Effector memory CD8-positive, alpha-beta T cell (primary cell): ENCODE results near the gene CIB1.
"Not testable (repeated sequence)": the region's sequence is repeated elsewhere in the genome, so short reads cannot be mapped to it uniquely, and the experiment has no call there.

Experiments used
- ATAC-seq: fragments of 150-1000 bp; cut with Tn5 transposase; replicated peaks from 2 replicates; pipeline ENCODE4 v1.10.0; 2021; ENCODE audit warnings: mild to moderate bottlenecking, moderate library complexity
- DNase-seq, 3 experiments: peaks; one replicate each; pipeline ENCODE4 v3.0.0; 2021
- H3K27ac Mint-ChIP-seq, 2 donors: one replicate each; pipeline ENCODE4 v1.8.0; 2022; ENCODE audit warnings: mild to moderate bottlenecking in 2 of 2, mixed read lengths in 2 of 2, moderate library complexity in 2 of 2
- H3K27me3 Mint-ChIP-seq, 2 donors: one replicate each; pipeline ENCODE4 v1.8.0; 2022; ENCODE audit warnings: mixed read lengths in 2 of 2
- H3K36me3 Mint-ChIP-seq: one replicate; pipeline ENCODE4 v1.8.0; 2022; ENCODE audit warnings: mild to moderate bottlenecking, moderate library complexity, mixed read lengths; ENCODE audit not compliant: insufficient read depth
- H3K4me1 Mint-ChIP-seq, 2 donors: one replicate each; pipeline ENCODE4 v1.8.0; 2022; ENCODE audit warnings: low read depth in 2 of 2, mixed read lengths in 2 of 2
- H3K4me3 Mint-ChIP-seq, 2 donors: one replicate each; pipeline ENCODE4 v1.8.0; 2022; ENCODE audit warnings: mild to moderate bottlenecking in 2 of 2, mixed read lengths in 2 of 2, moderate library complexity in 2 of 2
- H3K9me3 Mint-ChIP-seq, 2 donors: one replicate each; pipeline ENCODE4 v1.8.0; 2022; ENCODE audit warnings: mixed read lengths in 2 of 2
- total RNA-seq, 9 experiments: gene quantifications; one replicate each; lab custom pipeline; 2026; lab: John Stamatoyannopoulos, UW

The CIB1 gene
- total RNA-seq, result 79.9 to 341 (median 98.3) reads per million in 9 experiments

DNA sequence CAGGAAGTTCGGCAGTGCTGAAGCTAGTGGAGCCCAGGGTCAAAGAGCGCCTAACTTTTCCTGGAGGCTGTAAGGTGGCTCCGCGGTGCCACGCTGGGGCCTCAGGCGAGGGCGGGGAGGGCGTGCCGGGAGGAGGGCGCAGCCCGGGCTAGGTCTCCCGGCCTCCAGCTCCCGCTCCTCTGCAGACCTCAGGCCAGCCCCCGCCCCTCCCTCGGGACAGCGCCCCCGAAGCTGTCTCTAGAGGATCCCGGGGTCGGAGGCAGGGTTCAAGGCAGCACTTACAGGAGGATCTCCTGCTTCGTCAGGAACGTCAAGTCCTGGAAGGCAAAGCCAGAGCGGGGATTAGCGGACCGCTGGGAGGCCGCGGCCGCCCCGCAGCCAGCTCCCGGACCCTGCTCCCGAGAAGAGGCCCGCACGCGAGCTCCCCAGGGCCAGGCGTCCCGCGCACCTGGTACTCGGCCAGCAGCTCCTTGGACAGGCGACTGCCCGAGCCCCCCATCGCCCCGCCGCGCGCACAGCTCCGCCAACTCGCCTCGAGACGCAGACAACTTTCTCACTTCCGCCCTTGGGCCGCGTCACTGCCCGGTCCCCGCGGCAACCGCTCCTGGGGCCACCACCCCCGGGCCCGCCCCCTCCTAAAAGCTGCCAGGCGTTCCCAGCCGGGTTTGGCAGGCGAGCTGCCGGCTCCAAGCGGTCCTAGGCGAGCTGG lies at the start of gene CIB1:
TSS of gene CIB1 (minus strand) at position 555 of the 709 bp plus-strand sequence. CDS start at position 499, 56 bp downstream.
- H3K4me3 Mint-ChIP-seq, result peak within 1 kb of the TSS; percentile 82 to 85
- ATAC-seq, result peak; percentile 72
- peaks cover 78% of the 10 kb centered on the region for H3K36me3 Mint-ChIP-seq
- DNase-seq, result peak; percentile 94 to 96 (median 96)
- peaks cover 45% of the 10 kb centered on the region in 2 donors for H3K4me1 Mint-ChIP-seq
- no peaks in the 10 kb centered on the region for H3K27me3 Mint-ChIP-seq
- H3K9me3 Mint-ChIP-seq, result no peaks in the 10 kb centered on the region
- H3K27ac Mint-ChIP-seq, result peak within 1 kb of the TSS; percentile 97 to 98

GRCh38 chr15:90281637-90282036 lies 47.9 kb upstream of the CIB1 start:
- H3K4me3 Mint-ChIP-seq, DNase-seq, ATAC-seq, H3K27me3 Mint-ChIP-seq, H3K36me3 Mint-ChIP-seq, H3K27ac Mint-ChIP-seq, H3K4me1 Mint-ChIP-seq, H3K9me3 Mint-ChIP-seq: not testable (repeated sequence)

DNA sequence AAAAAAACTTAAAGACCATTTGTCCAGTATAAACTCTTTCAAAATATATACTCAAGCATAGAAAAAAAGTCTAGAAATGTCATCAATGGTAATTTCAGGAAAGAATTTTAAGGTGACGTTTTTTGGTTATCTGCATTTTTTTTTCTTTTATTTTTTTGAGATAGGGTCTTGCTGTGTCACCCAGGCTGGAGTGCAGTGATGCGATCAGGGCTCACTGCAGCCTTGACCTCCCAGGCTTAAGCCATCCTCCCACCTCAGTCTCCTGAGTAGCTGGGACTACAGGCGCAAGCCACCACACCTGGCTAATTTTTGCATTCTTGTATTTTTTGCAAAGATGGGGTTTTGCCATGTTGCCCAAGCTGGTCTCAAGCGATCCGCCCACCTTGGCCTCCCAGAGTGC lies 47.0 kb upstream of the CIB1 start:
- not testable (repeated sequence) for H3K9me3 Mint-ChIP-seq, H3K4me1 Mint-ChIP-seq, H3K27me3 Mint-ChIP-seq, ATAC-seq, DNase-seq, H3K4me3 Mint-ChIP-seq
- Mint-ChIP-seq H3K27ac (peak overlapping the region in 1 of 2 donors; percentile 71), H3K36me3 (peaks cover 11% of the 10 kb centered on the region)

- H3K27ac Mint-ChIP-seq, H3K4me3 Mint-ChIP-seq, H3K4me1 Mint-ChIP-seq, ATAC-seq, DNase-seq, H3K27me3 Mint-ChIP-seq, H3K9me3 Mint-ChIP-seq: not testable (repeated sequence)
- peaks cover 25% of the 10 kb centered on the region for H3K36me3 Mint-ChIP-seq
Measured at GRCh38 chr15:90278467-90278866, 44.7 kb upstream of the CIB1 start.

DNA sequence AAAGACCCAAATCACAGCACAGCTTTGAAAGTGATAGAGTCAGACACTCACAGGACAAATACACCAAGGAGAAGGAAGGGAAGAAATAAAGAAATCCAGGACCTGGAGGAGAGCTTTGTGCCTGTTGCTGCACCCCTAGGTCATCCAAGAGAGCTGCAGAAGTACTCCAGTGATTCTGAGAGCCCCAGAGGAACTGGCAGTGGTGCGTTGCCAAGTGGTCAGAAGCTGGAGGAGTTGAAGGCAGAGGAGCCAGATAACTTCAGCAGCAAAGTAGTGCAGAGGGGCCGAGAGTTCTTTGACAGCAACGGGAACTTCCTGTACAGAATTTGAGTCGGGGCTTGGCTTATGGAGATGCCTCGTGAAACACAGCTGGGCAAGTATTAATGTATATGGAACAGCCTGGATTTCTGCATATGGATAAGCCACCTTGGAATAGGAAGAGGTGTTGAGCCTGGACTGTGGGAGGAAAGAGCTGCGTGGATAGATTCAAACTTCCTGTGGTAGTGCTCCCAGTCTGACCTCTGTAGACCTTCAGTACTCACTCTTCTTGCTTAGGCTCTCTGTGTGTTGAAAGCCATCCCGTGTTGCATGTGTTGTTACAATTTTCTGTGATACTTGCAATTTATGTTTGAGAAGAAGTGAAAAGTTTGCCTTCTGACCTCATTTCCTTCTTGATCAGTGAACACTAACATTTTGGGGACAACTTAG lies 37.9 kb upstream of the CIB1 start:
- Mint-ChIP-seq H3K27ac (peak overlapping the region in 1 of 2 donors; percentile 4), H3K27me3 (no peaks in the 10 kb centered on the region), H3K4me3 (no peak overlapping the region), H3K4me1 (peaks cover 44 to 50% of the 10 kb centered on the region in 2 donors), H3K36me3 (peaks cover 65% of the 10 kb centered on the region), H3K9me3 (no peaks in the 10 kb centered on the region)
- DNase-seq (no peak), ATAC-seq (no peak)

GRCh38 chr15:90270502-90271150 lies 36.9 kb upstream of the CIB1 start:
- DNase-seq (no peak), ATAC-seq (no peak)
- Mint-ChIP-seq H3K4me3 (peak overlapping the region; percentile 17 to 98), H3K36me3 (peaks cover 70% of the 10 kb centered on the region), H3K27me3 (no peaks in the 10 kb centered on the region), H3K4me1 (peaks cover 51 to 56% of the 10 kb centered on the region in 2 donors), H3K27ac (peak overlapping the region; percentile 4 to 84), H3K9me3 (no peaks in the 10 kb centered on the region)

DNA sequence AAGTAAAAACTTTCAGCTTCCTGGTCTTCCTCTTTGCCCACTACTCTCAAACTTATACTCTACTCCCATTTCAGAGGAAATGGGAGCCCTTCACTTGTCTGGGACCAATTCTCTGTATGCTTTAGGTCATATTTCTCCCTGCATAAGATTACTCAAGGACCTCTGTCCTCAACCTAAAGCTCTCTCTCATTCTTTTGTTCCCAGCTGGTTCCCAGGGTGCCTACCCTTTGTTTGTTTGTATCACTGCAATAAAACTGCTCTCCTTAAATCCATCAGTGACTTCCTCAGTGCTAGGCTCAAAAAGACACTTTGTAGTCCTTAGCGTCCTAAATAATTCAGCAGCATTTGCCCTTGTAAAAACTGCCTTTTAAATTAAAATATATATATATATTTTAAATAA lies 34.7 kb upstream of the CIB1 start:
- Mint-ChIP-seq H3K27ac (peak overlapping the region; percentile 79 to 96), H3K36me3 (peaks cover 62% of the 10 kb centered on the region), H3K27me3 (no peaks in the 10 kb centered on the region), H3K4me3 (peak overlapping the region; percentile 98 to 100), H3K4me1 (peaks cover 52 to 61% of the 10 kb centered on the region in 2 donors), H3K9me3 (no peaks in the 10 kb centered on the region)
- ATAC-seq, result no peak
- no peak for DNase-seq

GRCh38 chr15:90266485-90266884 lies 32.7 kb upstream of the CIB1 start:
- H3K36me3 Mint-ChIP-seq, result peaks cover 45% of the 10 kb centered on the region
- no peak for ATAC-seq
- H3K4me3 Mint-ChIP-seq, result peak overlapping the region; percentile 98 to 100
- H3K9me3 Mint-ChIP-seq, result no peaks in the 10 kb centered on the region
- H3K27me3 Mint-ChIP-seq, result no peaks in the 10 kb centered on the region
- H3K4me1 Mint-ChIP-seq, result peaks cover 45 to 49% of the 10 kb centered on the region in 2 donors
- peak in 1 of 3 experiments; percentile 21 for DNase-seq
- H3K27ac Mint-ChIP-seq, result peak overlapping the region; percentile 96 to 97

GRCh38 chr15:90266061-90266431 lies 32.3 kb upstream of the CIB1 start:
- Mint-ChIP-seq H3K4me1 (peaks cover 43 to 45% of the 10 kb centered on the region in 2 donors), H3K9me3 (no peaks in the 10 kb centered on the region), H3K27me3 (no peaks in the 10 kb centered on the region), H3K27ac (peak overlapping the region; percentile 96 to 97), H3K4me3 (peak overlapping the region; percentile 98 to 100), H3K36me3 (peaks cover 40% of the 10 kb centered on the region)
- ATAC-seq (peak; percentile 15), DNase-seq (no peak)

- peak within 1 kb of the TSS; percentile 96 to 97 for H3K27ac Mint-ChIP-seq
- H3K9me3 Mint-ChIP-seq, result no peaks in the 10 kb centered on the region
- peak; percentile 87 for ATAC-seq
- peak; percentile 87 to 91 (median 89) for DNase-seq
- H3K4me1 Mint-ChIP-seq, result peaks cover 39 to 41% of the 10 kb centered on the region in 2 donors
- H3K27me3 Mint-ChIP-seq, result no peaks in the 10 kb centered on the region
- peaks cover 35% of the 10 kb centered on the region for H3K36me3 Mint-ChIP-seq
- peak within 1 kb of the TSS; percentile 98 to 100 for H3K4me3 Mint-ChIP-seq
Measured at GRCh38 chr15:90265271-90266060, 31.7 kb upstream of the CIB1 start, which contains the start of gene NGRN. NGRN (plus strand) TSS chr15:90265672; CDS start chr15:90265713, 41 bp downstream.

- Mint-ChIP-seq H3K36me3 (peaks cover 27% of the 10 kb centered on the region), H3K27me3 (no peaks in the 10 kb centered on the region), H3K9me3 (no peaks in the 10 kb centered on the region), H3K27ac (peak overlapping the region; percentile 96 to 97), H3K4me1 (peaks cover 33 to 34% of the 10 kb centered on the region in 2 donors), H3K4me3 (peak overlapping the region; percentile 98 to 100)
- peak in 2 of 3 experiments; percentile 6 for DNase-seq
- ATAC-seq, result no peak
Measured at GRCh38 chr15:90264671-90265070, 30.9 kb upstream of the CIB1 start.

GRCh38 chr15:90262426-90262825 lies 28.7 kb upstream of the CIB1 start:
- Mint-ChIP-seq H3K4me3 (no peak overlapping the region), H3K4me1 (peaks cover 20 to 21% of the 10 kb centered on the region in 2 donors), H3K27me3 (peaks cover 0 to 8% of the 10 kb centered on the region in 2 donors), H3K9me3 (no peaks in the 10 kb centered on the region), H3K36me3 (peaks cover 16% of the 10 kb centered on the region), H3K27ac (no peak overlapping the region)
- DNase-seq, result no peak
- ATAC-seq, result no peak

GRCh38 chr15:90261811-90262210 lies 28.1 kb upstream of the CIB1 start:
- H3K4me3 Mint-ChIP-seq, result no peak overlapping the region
- ATAC-seq (no peak), DNase-seq (no peak)
- H3K9me3 Mint-ChIP-seq, result no peaks in the 10 kb centered on the region
- no peak overlapping the region for H3K27ac Mint-ChIP-seq
- H3K4me1 Mint-ChIP-seq, result peaks cover 17 to 19% of the 10 kb centered on the region in 2 donors
- H3K27me3 Mint-ChIP-seq, result peaks cover 5 to 14% of the 10 kb centered on the region in 2 donors
- peaks cover 16% of the 10 kb centered on the region for H3K36me3 Mint-ChIP-seq
